Measurements from ENCODE around the gene TMEM186. TPM values are rescaled to one million over a fixed set of nuclear protein-coding genes. Genes with fewer than 3 reads are reported as not detected.

TMEM186 gene
- total RNA-seq, 1 donor from 2014 or later: 8.4 TPM

GRCh38 chr16:8812162-8812843 lies 14.9 kb upstream of the TMEM186 start:
- Mint-ChIP-seq H3K9me3 (ENCODE audit: low read depth) (no peaks in the 10 kb centered on the region), H3K4me3 (ENCODE audit: unreplicated experiment) (no peak overlapping the region), H3K27ac (ENCODE audit: unreplicated experiment) (peak overlapping the region; percentile 1), H3K4me1 (ENCODE audit: low read depth) (no peaks in the 10 kb centered on the region), H3K36me3 (ENCODE audit: low read depth) (peaks cover 48% of the 10 kb centered on the region), H3K27me3 (ENCODE audit: low read depth) (no peaks in the 10 kb centered on the region)
- no peak for DNase-seq (ENCODE audit: low spot score)
- TF ChIP-seq CTCF (IDR thresholded peaks at IDR 0.05): no peak

DNA sequence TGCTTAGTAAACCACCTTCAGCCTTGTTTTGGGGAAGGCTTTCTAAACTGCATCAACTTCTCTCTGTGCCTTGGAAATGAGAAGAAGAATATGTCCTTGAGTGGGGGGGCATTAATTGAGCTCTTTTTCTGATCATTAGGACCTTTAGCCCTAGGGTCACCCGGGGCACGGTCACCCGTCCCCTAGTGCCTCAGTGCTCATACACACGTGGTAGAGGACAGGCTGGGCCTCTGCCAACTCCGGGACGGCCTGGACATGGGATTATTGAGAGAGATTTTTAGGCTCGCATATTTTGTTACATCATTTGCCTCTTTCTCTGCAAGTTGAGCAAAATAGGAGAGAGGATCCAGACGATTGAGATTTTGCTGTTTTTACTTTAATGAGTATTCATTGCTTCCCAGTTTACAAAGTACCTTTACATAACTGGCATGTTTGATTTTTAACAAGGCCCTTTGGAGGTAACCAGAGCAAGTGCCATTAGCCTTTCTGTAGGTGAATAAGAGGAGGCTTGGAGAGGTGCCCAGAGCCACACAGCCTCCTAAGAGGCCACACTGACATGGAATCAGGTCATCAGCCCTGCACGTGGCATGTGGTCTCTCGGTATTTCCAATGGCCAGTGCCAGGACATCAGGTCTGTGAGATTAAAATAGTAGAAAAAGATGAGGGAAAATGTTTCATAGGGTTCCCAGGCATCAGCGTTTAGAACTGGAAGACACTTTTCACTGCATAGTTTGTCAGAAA lies 11.3 kb upstream of the TMEM186 start:
- H3K27ac Mint-ChIP-seq (ENCODE audit: unreplicated experiment): peak overlapping the region; percentile 27
- DNase-seq (ENCODE audit: low spot score): no peak
- no peak overlapping the region for H3K4me3 Mint-ChIP-seq (ENCODE audit: unreplicated experiment)
- no peaks in the 10 kb centered on the region for H3K27me3 Mint-ChIP-seq (ENCODE audit: low read depth)
- H3K9me3 Mint-ChIP-seq (ENCODE audit: low read depth): no peaks in the 10 kb centered on the region
- TF ChIP-seq CTCF (IDR thresholded peaks at IDR 0.05): no peak
- H3K4me1 Mint-ChIP-seq (ENCODE audit: low read depth): no peaks in the 10 kb centered on the region
- H3K36me3 Mint-ChIP-seq (ENCODE audit: low read depth): peaks cover 47% of the 10 kb centered on the region

DNA sequence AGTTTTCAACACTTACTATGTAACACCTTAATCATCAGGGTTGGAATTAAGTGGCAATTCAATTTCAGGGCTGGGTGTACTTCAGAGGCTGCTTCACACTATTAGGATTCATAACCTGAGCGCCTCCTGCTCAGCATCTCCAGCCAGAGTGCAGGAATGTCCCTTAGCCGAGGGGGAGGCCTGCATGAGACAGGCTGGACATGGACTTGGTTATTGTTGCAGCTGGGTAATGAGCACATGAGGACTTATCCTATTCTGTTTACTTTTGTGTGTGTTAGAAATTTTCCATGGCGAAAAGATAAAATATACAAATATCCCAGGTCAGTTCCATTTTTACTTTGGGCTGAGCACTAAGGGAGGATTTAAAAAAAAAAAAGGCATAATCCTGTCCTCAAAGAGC lies 10.6 kb upstream of the TMEM186 start:
- no peaks in the 10 kb centered on the region for H3K27me3 Mint-ChIP-seq (ENCODE audit: low read depth)
- H3K9me3 Mint-ChIP-seq (ENCODE audit: low read depth): no peaks in the 10 kb centered on the region
- peaks cover 47% of the 10 kb centered on the region for H3K36me3 Mint-ChIP-seq (ENCODE audit: low read depth)
- no peak overlapping the region for H3K4me3 Mint-ChIP-seq (ENCODE audit: unreplicated experiment)
- no peaks in the 10 kb centered on the region for H3K4me1 Mint-ChIP-seq (ENCODE audit: low read depth)
- no peak for DNase-seq (ENCODE audit: low spot score)
- no peak for TF ChIP-seq CTCF (IDR thresholded peaks at IDR 0.05)
- no peak overlapping the region for H3K27ac Mint-ChIP-seq (ENCODE audit: unreplicated experiment)

- Mint-ChIP-seq H3K9me3 (ENCODE audit: low read depth) (no peaks in the 10 kb centered on the region), H3K27ac (ENCODE audit: unreplicated experiment) (no peak overlapping the region), H3K36me3 (ENCODE audit: low read depth) (peaks cover 47% of the 10 kb centered on the region), H3K4me3 (ENCODE audit: unreplicated experiment) (no peak overlapping the region), H3K4me1 (ENCODE audit: low read depth) (no peaks in the 10 kb centered on the region), H3K27me3 (ENCODE audit: low read depth) (no peaks in the 10 kb centered on the region)
- no peak for DNase-seq (ENCODE audit: low spot score)
- TF ChIP-seq CTCF (IDR thresholded peaks at IDR 0.05): no peak
Measured at GRCh38 chr16:8807189-8807588, 9.8 kb upstream of the TMEM186 start.

DNA sequence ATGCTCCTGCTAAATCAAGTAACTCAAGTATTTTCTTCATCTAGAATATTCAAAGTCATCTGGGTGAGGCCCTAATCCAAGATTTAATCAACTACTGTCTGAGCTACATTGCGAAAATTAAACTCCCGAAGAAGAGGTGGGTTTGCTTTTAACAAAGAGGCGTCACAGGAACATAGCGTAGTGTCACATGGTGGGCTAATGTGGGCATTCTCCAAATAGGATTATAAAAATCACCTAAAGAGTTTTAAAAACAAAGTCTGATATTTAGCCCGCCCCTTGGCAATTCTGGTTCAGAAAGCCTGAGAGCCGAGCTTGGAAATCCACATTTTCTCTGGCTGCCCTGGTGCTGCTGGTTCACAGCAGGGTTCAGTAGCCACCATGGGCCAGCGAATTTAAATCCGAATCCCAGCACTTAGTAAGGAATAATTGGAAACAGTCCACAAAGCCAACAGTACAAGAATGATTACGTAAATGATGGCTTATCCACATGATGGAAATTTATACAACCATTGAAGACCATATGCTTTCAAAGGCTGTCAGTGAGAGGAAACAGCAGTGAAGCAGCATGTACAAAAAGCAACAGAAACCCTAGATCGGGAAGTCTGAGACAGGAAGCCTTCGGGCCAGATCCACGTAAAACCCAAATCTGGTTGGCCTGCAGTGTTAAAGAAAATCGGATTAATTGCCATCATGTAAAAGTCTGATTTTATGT lies 9.0 kb upstream of the TMEM186 start:
- Mint-ChIP-seq H3K27ac (ENCODE audit: unreplicated experiment) (no peak overlapping the region), H3K4me1 (ENCODE audit: low read depth) (no peaks in the 10 kb centered on the region), H3K36me3 (ENCODE audit: low read depth) (peaks cover 48% of the 10 kb centered on the region), H3K27me3 (ENCODE audit: low read depth) (no peaks in the 10 kb centered on the region), H3K9me3 (ENCODE audit: low read depth) (no peaks in the 10 kb centered on the region), H3K4me3 (ENCODE audit: unreplicated experiment) (no peak overlapping the region)
- no peak for TF ChIP-seq CTCF (IDR thresholded peaks at IDR 0.05)
- DNase-seq (ENCODE audit: low spot score): no peak
